GM12892 (cell line): ENCODE results near the gene TRPM8.

Source experiments
- DNase-seq: peaks from one replicate; pipeline ENCODE4 v3.0.0; 2011; ENCODE audit not compliant: insufficient read length
- FAIRE-seq: peaks from 2 replicates; lab custom pipeline; 2011; peaks lifted over from hg19 to GRCh38; lab: Jason Lieb, UNC
- POLR2A ChIP-seq: IDR thresholded peaks from 2 replicates; pipeline ENCODE4 v1.6.1; 2011; ENCODE audit warnings: low read depth, low read length, control low read depth
- POLR2AphosphoS5 ChIP-seq: IDR thresholded peaks from 2 replicates; pipeline ENCODE4 v1.6.1; 2011; ENCODE audit warnings: low read depth, low read length, control low read depth
- TAF1 ChIP-seq: IDR thresholded peaks from 2 replicates; pipeline ENCODE4 v1.6.1; 2011; ENCODE audit warnings: low read depth, mild to moderate bottlenecking, control low read depth, low read length, borderline replicate concordance

The TRPM8 gene

DNA sequence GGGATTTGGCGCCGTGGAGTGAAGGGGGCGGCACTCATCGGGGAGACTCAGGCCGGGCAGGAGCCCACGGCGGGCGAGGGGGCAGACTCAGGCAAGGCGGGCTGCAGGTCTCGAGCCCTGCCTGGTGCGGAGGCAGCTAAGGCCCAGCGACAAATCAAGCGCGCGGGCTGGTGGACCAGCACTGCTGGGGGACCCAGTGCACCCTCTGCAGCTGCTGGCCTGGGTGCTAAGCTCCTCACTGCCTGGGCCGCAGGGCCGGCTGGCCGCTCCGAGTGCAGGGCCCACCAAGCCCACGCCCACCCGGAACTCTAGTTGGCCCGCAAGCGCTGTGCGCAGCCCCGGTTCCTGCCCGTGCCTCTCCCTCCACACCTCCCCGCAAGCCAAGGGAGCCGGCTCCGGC lies 107.1 kb downstream of the TRPM8 start:
- no peak for TF ChIP-seq POLR2AphosphoS5
- no peak for TF ChIP-seq POLR2A
- TF ChIP-seq TAF1: no peak
- FAIRE-seq: no peak
- DNase-seq: no peak

DNA sequence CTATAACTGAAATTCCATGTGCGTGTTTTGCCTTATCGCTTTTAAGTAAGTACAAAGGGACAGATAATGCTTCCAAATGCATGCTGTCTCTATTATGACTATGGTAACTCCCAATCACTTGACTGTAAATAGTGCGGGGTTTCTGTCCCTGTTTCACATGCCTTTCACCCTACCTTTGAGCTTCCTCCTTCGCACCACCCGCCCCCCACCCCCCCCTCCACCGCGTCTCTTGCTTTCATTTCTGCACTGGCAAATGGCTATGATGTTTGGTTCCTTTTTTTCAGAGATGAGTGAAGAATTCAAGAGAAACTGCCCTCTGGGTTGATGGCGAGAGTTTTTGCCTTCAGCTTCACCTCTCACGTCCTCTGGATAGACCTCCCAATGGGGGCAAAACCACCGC lies 108.3 kb downstream of the TRPM8 start:
- peak; percentile 5 for FAIRE-seq
- TF ChIP-seq POLR2AphosphoS5 (no peak), POLR2A (no peak), TAF1 (no peak)
- DNase-seq: peak; percentile 20

- FAIRE-seq (no peak), DNase-seq (no peak)
- TF ChIP-seq POLR2A (no peak), POLR2AphosphoS5 (no peak), TAF1 (no peak)
Observed at GRCh38 chr2:234025891-234026401, 108.8 kb downstream of the TRPM8 start.

GRCh38 chr2:234026693-234027254 lies 109.6 kb downstream of the TRPM8 start:
- no peak for DNase-seq
- TF ChIP-seq POLR2A (no peak), TAF1 (no peak), POLR2AphosphoS5 (no peak)
- FAIRE-seq: no peak

DNA sequence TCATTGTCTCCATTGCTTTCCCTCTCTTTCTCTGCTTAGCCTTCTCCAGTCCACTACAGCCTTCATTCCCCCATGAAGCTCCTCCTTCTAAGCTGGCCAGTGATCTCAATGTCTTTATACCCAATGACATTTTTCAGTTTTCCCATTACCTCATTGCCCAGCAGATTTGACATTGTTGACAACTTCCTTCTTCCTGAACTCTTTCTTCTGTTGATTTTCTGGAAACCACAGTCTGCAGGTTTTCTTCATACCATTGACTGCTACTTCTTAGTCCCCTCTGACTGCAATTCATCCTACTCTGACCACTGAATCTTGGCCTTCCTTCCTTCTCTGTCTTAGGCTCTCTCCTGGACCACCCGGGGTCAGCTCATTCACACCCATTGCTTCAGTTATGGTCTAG lies 110.5 kb downstream of the TRPM8 start:
- FAIRE-seq (no peak), DNase-seq (no peak)
- no peak for TF ChIP-seq POLR2A
- TF ChIP-seq TAF1: no peak
- no peak for TF ChIP-seq POLR2AphosphoS5

DNA sequence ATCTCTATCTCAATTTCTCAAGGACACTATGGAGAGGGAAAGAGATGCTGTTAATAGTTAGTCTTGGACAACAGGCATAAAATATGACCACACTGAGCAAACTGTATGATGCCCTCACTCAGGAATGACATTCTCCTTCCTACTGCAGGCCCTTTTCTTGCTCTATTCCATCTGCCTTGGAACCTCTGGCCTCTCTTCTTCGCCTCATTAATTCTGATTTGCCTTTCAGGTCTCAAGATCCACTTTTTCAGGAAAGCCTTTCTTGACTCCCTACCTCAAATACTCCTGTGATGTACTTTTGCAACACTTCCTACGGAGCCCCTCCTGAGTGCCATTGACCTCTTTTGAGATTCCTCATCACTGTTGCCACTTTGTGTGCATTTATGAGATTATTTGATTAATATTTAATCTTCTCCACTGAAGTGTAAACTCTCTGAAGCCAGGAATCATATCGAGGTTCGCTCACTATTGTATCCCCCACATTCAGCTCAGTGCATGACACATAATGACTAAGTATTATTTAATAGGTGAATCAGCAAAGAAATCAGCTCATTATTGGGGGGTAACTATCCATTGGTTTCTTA lies 112.1 kb downstream of the TRPM8 start:
- no peak for DNase-seq
- TF ChIP-seq TAF1 (no peak), POLR2AphosphoS5 (no peak), POLR2A (no peak)
- no peak for FAIRE-seq

DNA sequence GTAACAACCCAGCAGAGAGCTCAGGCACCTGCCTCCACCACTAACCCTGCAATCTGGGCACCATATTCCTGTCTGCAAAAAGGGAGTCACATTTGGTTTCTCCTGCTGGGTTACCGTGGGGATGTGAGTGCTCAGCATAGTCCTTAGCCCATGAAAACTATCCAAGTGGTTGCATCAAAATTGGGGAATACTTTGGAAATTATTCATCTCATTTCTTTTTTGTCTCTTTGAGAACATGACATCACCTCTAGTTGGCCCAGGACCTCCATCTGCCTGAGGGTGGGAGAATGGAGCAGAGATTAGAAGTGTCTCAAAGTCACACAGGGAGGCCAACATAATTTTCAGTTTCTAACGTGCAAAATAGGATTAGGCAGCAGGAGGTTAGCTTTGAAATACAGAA lies 114.0 kb downstream of the TRPM8 start:
- DNase-seq: no peak
- no peak for TF ChIP-seq POLR2AphosphoS5
- TF ChIP-seq TAF1: no peak
- no peak for TF ChIP-seq POLR2A
- FAIRE-seq: no peak

DNA sequence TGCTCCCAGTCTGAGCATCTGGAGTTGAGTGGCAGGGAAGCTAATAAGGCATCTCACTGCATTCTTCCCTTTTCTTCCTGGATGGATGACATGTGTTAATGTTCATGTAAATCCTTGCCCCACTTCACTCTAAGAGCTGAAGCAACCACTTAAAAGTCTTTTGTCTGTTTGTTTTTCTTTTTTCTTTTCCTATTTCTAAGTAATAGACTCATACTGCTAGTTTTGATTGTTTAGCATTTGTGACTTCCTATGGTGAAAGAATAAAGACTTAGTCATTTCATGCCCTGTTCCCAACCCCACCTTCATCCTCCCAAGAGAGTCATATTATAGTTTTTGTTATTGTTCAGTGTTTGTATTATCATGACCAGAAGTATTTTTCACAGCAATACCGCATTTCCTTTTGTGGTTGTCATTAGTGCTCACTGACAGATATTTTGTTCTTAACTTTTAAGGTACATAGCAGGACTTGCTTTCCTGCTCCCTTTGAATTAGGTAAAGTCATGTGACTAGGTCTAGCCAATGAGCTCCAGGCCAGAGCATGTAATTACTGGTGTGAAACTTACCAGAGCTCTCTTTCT lies 115.2 kb downstream of the TRPM8 start:
- DNase-seq (no peak), FAIRE-seq (no peak)
- TF ChIP-seq TAF1: no peak
- TF ChIP-seq POLR2AphosphoS5: no peak
- no peak for TF ChIP-seq POLR2A

DNA sequence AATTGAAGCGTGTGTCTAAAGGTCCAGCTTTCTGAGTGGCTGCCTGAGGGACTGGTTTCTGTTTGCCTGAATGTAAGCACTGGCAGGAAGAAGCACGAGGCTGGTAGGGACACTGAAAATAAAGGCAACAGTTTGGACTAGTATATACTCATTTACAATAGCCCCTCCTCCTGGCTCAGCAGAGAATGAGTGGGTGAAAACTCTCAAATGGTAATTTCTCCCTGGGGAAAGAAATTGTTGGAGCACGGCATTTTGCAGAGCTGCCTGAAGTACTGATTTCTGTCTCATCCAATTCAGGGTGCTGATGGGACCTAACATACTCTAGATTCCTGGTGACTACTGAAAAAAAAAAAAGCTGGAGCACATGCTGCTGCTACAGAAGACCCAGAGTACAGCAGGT lies 116.0 kb downstream of the TRPM8 start:
- FAIRE-seq (no peak), DNase-seq (no peak)
- TF ChIP-seq TAF1 (no peak), POLR2AphosphoS5 (no peak), POLR2A (no peak)

DNA sequence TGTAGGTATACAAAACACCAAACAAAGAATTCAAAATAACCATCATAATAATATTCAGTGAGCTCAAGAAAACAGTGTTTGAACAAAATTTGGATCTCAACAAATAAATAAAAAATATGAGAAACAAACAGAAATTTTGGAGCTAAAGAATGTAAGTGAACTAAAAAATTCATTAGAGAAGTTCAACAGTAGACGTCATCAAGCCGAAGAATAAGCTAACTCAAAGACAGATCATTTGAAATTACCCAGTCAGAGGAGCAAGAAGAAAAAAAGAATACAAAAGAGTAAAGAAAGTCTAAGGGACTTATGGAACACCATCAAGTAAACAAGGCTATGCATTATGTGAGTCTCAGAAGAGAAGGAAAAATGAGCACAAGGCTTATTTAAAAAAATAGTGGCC lies 116.7 kb downstream of the TRPM8 start:
- no peak for FAIRE-seq
- TF ChIP-seq TAF1 (no peak), POLR2AphosphoS5 (no peak), POLR2A (no peak)
- no peak for DNase-seq

GRCh38 chr2:234038076-234038802 lies 121.1 kb downstream of the TRPM8 start:
- FAIRE-seq: no peak
- DNase-seq: no peak
- TF ChIP-seq TAF1: no peak
- no peak for TF ChIP-seq POLR2A
- TF ChIP-seq POLR2AphosphoS5: no peak

- FAIRE-seq (no peak), DNase-seq (no peak)
- TF ChIP-seq POLR2AphosphoS5: no peak
- no peak for TF ChIP-seq TAF1
- no peak for TF ChIP-seq POLR2A
Observed at GRCh38 chr2:234044157-234044556, 127.0 kb downstream of the TRPM8 start.
